Activated CD8-positive, alpha-beta memory T cell treated with anti-CD3 and anti-CD28 coated beads, Interleukin-2, amount 50 U/mL, for 4 hours (primary cell): ENCODE measurements around the gene DYNC1I1.

Experiments
- DNase-seq: peaks from one replicate; pipeline ENCODE4 v3.0.0-alpha.2; 2020

DYNC1I1 gene

GRCh38 chr7:95772298-95772770 lies at the start of gene DYNC1I1:
DYNC1I1 (plus strand) TSS chr7:95772554; CDS start chr7:95804730, 32,176 bp downstream.
- DNase-seq: peak; percentile 21

GRCh38 chr7:95723583-95724180 lies 48.7 kb upstream of the DYNC1I1 start:
- DNase-seq: no peak

GRCh38 chr7:95725205-95725604 lies 47.1 kb upstream of the DYNC1I1 start:
- DNase-seq: no peak

GRCh38 chr7:95730493-95731280 lies 41.7 kb upstream of the DYNC1I1 start:
- no peak for DNase-seq

GRCh38 chr7:95736635-95737034 lies 35.7 kb upstream of the DYNC1I1 start:
- no peak for DNase-seq

- no peak for DNase-seq
These were observed 34.4 kb upstream of the DYNC1I1 start for GRCh38 chr7:95737828-95738505.

- no peak for DNase-seq
These were observed 23.3 kb upstream of the DYNC1I1 start for GRCh38 chr7:95749044-95749443.

GRCh38 chr7:95749515-95749914 lies 22.8 kb upstream of the DYNC1I1 start:
- no peak for DNase-seq

GRCh38 chr7:95753440-95753839 lies 18.9 kb upstream of the DYNC1I1 start:
- no peak for DNase-seq

- DNase-seq: no peak
These were observed 16.9 kb upstream of the DYNC1I1 start for GRCh38 chr7:95755277-95755934.

GRCh38 chr7:95758187-95758586 lies 14.2 kb upstream of the DYNC1I1 start:
- no peak for DNase-seq

- DNase-seq: no peak
These were observed 6.3 kb upstream of the DYNC1I1 start for GRCh38 chr7:95766086-95766485.

- DNase-seq: no peak
These were observed 5.7 kb upstream of the DYNC1I1 start for GRCh38 chr7:95766657-95767056.

GRCh38 chr7:95772771-95773581 lies 622 bp downstream of the DYNC1I1 start:
- no peak for DNase-seq

GRCh38 chr7:95776561-95777185 lies 4.3 kb downstream of the DYNC1I1 start:
- DNase-seq: no peak

GRCh38 chr7:95777269-95777668 lies 4.9 kb downstream of the DYNC1I1 start:
- no peak for DNase-seq

- DNase-seq: no peak
These were observed 8.3 kb downstream of the DYNC1I1 start for GRCh38 chr7:95780665-95781064.

GRCh38 chr7:95781961-95782586 lies 9.7 kb downstream of the DYNC1I1 start:
- DNase-seq: no peak

GRCh38 chr7:95784796-95785195 lies 12.4 kb downstream of the DYNC1I1 start:
- DNase-seq: no peak

- no peak for DNase-seq
These were observed 15.9 kb downstream of the DYNC1I1 start for GRCh38 chr7:95788258-95788657.

- no peak for DNase-seq
These were observed 16.5 kb downstream of the DYNC1I1 start for GRCh38 chr7:95788884-95789283.
